HG03558 (cell line): ENCODE data around the gene NACC2.
A peak's percentile ranks its signal among the peaks of the same experiment; 100 is the strongest.

Source experiments
- ATAC-seq: cut with Tn5 transposase; IDR thresholded peaks from one replicate; pipeline ENCODE4 v1.9.1; 2021; ENCODE audit warnings: moderate number of reproducible peaks; ENCODE audit not compliant: unreplicated experiment; ENCODE audit errors: extremely low read depth

Gene NACC2

DNA sequence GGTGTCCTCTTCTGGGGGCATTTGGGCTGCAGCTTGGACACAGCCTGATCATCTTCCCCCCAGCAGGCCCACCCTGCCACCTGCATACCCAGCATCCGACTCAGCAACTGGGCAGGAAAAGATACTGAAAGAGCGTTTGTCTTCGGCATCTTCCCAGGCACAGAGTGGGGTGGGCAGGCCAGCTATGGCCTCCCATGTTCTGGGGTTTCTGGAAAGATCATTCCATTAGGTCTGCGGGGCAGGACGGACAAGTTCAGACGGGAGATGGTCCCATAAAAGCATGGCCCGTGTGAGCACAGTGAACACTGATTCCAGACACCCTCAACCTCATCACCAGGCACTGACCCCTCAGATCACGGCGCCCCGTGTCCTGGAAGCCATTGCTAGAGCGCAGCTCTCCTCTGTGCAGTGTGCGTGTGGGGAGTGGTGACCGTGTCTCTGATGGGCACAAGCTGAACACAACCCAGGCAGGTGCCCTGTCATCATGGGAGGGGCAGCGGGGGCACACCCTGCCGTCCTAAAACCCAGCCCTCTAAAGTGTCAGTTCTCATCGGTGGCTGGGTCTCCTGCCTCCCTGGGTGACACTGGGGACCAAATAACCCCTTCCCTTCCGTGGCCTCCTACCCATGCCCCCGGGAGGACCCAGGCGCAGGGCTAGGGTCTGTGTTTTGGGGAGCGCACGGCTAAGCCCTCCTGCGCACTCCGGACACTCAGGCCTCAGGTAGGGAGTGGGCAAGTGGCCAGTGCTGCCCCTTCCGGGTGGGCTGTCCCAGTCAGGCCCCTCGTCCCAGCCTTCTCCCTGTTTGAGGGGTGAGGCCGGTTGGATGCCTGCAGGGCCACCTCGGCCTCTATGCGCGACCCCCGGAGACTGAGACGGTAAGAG is 36.8 kb upstream of the NACC2 start:
- no peak for ATAC-seq

DNA sequence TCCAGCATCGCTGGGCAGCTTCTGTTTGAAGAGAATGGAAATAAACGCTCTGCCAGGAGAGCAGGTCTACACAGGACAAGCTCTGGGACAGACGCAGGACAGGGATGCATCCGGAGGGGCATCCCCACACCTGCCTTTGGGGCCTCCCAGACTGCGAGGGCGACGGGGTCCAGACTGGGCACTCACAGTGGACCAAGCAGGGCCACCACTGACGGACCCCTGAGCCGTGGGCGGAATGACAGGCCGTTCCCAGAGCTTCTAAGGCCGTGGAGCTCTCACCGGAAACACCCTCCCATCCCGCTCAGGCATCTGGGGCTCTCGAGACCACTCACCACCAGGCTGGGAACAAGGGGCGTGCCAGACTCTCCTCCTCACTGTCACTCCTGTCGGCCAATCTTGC is 34.1 kb upstream of the NACC2 start:
- ATAC-seq, result no peak

DNA sequence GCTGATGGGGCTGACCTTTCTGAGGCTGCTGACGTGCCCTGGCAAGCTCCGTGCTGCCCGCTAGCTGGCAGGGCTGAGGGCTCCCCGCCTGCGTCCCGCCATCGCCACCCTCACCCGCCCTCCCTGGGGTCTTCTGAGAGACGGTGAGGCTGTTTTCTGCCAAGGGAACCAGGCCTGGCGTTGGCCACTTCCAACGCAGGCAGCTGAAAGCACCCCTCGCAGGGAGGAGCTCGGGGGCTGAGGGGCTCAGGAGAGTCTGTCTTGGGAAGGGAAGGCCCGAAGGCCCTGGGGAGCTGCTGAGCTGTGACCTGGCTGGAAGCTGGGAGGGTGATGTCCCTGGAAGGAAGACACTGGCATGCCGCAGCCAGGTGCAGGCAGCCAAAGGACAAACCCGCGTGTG is 33.3 kb upstream of the NACC2 start:
- no peak for ATAC-seq

DNA sequence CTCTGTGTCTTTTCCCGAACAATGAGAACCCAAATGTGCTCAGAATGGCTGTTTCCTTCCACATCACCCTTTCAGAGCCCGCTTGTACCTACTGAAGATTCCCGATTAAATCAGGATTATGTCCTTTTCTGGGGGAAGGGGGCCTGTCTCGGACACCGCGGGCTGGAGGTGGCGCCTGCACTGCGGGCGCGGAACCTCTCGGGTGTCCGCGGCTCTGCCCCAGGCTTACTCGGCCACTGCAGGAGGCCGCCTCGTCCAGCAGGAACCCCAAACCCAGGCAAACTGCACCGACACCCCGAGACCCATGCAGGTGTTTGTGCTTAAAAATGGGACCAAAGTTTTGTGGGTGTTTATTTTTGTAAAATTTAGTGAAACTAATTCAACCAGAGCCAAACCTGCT is 32.2 kb upstream of the NACC2 start:
- no peak for ATAC-seq

DNA sequence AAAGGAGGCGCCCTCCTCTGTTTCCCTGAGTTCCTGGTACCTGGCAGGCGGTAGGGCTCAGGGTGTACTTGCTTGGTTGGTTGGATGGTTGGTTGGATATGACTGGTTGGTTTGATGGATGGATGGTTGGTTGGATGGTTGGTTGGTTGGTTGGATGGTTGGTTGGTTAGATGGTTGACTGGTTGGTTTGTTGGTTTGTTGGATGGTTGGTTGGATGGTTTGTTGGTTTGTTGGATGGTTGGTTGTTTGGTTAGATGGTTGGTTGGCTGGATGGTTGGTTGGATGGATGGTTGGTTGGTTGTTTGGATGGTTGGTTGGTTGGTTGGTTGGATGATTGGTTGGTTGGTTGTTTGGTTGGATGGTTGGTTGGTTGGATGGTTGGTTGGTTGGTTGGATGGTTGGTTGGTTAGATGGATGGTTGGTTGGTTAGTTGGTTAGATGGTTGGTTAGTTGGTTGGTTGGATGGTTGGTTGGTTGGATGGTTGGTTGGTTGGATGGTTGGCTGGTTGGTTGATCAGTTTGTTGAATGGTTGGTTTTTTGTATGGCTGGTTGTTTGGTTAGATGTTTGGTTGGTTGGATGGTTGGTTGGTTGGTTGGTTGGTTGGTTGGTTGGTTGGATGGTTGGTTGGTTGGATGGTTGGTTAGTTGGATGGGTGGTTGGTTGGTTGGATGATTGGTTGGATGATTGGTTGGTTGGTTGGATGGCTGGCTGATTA is 30.0 kb upstream of the NACC2 start:
- ATAC-seq, result no peak

DNA sequence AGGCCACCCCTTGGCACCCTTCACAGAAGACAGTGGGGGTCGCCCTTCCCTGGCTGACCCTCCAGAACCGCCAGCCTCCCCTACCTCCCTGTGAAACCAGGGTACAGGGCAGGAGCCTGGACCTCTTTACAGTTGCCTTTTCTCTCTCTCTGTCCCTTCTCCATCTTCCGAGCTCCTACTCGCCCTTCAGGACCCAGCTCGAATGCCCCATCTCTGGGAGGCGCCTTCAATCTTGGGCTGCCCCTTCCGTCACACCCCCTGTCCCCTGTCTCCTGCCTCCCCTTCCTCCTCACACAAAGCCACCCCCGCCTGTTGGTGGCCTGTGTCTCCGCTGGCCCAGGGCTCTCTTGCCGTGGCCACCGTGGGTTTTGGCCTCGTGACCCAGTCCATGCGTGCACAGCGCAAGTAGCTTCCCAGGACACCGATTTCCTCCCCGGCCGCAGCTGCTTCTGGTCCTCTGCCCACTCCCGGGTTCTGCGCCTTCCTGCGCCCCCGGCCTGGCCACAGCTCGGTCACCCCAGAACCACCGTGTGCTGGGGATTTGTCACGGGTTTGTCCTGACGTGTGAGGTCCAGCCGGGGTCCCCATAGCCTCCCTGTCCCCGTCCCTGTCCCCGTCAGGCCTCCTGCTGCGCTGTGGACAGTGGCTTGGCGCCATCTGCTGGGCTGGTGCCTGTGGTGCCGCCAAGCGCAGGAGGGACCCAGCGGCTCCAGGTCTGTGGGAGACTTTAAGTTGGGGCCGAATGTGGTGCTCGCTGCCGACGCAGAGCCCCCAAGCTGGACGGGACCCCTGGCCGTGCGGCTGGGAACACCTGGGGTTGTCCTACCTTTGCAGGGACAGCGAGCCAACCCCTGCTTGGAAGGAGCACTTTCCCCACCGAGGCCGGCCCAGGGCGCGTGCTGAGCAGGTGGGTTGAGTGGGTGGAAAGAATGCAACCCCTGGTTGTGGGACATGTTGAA is 27.6 kb upstream of the NACC2 start:
- ATAC-seq, result no peak

DNA sequence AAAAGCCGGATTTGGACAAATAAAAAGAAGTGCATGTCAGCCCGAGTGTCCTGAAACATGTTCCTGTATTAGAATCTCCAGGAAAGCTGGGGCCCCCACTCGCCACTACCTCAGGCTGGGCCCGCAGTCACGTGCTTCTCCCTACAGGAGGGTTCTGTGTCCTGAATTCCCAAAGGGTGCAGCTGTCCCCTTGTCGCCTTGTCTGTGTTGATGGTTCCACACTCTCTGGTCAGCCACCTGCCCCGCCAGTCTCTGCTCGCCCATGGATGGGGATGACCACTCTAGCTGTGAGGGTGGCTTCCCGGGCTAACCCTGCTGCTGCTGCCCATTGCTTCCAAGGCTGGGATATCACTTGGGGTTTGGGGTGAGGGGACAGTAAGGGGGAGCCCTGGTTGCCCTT is 26.7 kb upstream of the NACC2 start:
- ATAC-seq, result no peak

DNA sequence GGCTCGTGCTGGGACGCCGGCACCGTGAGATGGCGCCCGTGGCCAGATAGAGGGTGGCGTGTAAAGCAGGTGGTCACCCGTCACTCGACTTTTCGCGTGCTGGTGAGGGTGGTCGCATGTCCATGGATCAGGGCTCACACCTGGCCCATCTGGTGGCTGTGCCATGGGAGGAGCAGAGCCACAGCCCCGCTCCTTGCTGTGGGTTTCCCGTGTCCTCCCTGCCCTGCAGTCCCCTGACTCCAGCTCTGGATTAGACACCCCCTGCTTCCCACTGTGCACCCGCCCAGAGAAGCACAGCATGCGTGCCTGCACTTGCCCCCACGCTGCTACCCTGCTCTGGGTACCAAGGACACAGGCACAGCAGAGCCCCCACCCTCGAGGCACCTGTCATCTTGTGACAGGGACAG is 25.4 kb upstream of the NACC2 start:
- ATAC-seq, result no peak

DNA sequence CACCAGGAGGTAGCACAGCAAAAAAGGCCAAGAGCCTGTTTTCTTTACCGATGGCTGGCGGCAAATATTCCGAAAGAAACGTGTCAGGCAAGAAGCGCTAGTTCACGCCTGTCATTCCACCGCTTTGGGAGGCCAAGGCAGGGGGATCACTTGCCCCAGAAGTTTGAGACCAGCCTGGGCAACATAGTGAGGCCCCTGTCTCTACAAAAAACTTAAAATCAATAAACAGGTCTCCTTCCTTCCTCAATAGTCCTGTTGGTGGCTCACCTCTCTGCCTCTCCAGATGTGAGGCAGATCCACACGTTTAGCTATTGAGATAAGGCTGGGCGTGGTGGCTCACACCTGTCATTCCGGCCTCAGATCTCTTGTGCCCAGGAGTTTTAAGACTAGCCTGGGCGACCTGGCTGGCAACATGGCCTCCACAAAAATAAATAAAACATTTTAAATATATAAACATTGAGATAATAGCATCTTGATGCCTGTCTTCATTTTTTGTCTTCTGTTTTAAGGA is 24.8 kb upstream of the NACC2 start:
- no peak for ATAC-seq

DNA sequence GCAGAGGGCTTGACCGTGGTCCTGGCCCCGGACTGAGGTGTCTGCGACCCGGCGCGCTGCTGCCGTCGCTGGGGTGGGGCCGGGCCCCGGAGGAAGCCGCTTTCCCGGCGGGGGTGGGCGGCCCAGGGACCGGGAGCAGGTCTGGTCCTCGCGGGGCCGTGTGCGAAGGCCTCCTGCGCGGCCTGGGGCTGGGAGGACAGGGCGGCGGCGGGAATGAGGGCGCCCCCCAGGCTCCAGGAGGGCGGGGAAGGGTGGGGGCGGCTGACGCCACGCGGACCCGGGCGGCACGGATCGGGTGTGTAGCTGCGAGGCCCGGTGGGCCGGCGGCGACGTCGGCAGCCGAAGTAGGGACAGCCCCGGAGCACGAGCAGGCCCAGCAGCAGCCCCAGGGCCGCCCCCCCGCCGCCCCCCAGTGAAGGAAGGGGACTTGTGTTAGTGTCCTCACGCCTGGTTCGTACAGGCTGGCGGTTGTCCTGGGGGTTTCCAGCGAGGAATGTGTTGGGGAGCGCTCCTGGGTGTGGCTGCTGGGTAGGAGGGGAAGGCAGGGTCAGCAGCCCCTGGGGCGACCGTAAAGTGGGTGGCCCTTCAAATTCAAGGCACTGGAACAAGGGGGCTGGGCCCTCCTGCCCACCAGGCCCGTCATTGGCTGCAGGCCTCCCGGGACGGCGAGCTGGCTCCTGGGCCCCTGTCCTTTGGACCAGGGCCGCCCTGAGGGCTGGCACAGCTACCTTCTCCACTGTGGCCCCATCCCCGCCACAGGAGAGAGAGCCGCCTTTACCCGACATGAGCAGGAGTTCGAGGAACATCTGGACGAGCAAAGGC is 24.2 kb upstream of the NACC2 start:
- no peak for ATAC-seq

DNA sequence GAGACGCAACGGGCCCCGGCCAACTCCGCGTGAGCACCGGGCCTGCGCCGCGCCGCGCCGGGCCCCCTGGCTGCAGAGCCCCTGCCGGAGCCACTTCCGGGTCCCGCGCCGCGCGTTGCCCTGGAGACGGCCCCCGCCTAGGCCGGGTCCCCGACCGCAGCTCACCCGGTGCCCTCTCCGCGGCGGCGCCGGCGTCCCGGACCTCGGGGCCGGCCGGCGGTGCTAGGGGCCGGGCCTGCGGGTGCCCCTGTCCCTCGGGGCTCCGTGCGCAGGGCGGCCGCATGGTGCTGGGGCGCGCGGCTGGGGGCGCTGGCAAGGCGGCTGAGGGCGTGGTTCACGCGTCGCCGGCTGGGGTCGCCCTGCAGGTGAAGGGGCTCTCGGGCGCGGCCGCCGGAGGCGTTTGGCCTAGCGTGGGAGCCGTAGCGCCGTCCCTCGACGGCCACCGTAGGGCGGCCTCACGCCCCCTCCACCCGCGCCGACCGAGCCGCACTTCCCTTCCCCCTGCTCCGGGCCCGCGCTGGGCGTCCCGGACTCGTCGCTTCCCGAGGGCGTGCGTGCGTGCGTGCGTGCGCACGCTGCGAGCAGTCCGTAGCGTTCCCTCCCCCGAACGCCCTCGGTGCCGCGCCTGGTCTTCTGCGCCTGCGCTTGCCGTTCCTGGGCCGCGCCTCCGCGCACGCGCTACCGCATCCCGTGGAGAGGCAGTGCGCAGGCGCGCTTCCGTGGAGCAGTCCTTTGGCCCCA is 23.4 kb upstream of the NACC2 start, which contains the start of gene TMEM250:
TMEM250 (minus strand) TSS at position 556 of the 741 bp plus-strand sequence. CDS start 1,975 bp downstream, outside the sequence.
- peak; percentile 41 for ATAC-seq

DNA sequence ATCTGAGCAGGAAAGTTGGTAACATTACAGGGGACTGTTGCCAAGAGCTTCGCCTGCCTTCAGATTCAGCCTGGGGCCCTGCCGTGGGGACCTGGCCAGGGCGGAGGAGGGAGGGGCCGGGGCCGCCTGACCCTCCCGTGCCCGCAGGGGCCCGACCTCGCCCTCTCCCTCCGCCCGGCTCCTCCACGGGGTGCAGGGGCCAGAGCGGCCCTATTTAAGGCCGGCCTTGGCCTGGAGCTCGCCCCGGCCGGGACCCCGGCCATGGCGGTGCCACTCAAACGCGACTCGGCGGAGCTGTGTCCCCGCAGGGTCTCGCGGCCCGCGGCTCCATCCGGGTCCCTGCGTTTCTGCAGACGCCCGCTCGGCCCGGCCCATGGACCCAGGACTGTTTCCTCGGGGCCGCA is 22.8 kb upstream of the NACC2 start:
- peak; percentile 1 for ATAC-seq

DNA sequence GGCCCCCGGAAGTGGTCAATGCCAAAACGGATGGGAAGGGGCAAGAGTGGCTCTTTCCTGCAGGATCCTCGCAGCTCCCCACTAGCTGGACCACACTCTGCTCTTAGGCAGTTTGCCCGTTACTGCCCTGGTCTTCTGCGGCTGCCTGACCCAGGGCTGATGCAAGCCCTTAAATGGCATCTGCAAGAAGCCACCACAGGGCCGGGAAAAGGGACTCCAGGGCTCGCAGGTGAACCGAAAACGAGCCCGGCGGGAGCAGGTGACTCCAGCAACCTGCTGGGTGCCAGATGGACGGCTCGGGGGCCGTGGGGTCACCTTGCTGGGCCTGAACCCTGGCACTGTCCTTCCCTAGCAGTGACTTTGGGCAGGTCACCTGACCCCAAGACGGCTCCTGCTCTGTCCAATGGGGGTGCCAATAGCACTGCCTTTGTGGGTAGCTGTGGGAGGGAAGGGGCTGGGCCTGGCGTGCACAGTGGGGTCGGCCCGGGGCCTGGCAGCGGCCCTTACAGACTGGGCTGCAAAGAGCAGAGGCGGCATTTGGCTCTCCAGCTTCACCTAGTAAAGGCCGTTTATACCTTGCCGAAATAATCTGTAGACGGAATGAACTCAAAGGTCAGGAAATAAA is 22.3 kb upstream of the NACC2 start:
- ATAC-seq, result no peak

DNA sequence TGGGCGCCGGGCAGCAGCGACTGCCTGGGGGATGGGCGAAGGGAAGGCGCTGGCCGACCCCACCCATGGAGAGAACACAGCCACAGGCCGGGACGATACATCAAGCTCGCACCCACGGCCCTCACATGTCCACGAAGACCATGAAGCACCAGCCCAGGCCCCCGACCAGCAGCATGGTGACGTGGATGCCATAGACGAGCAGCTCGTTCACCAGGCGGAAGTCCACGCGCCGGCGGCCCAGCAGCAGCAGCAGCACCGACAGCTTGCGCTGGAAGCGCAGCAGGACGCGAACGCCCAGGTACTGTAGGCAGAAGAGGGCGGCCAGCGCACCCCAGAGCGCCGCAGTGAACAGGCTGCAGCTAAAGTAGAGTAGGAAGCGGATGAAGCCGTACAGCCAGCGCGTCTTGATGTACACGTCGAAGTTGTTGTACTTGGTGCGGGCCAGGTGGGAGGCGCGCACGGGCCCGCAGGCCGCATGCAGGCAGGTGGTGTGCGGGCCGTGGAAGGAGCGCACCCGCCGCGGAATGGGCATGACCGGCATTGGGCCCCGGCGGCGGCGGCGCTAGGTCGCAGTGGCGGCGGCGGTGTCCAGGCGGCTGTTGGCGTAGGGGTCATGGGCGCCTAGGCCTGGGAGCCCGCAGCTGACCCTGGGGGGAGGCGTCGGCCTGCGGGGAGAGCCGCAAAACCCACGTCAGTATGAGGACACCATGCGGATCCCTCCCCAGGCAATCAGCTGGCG is 21.4 kb upstream of the NACC2 start:
- no peak for ATAC-seq

DNA sequence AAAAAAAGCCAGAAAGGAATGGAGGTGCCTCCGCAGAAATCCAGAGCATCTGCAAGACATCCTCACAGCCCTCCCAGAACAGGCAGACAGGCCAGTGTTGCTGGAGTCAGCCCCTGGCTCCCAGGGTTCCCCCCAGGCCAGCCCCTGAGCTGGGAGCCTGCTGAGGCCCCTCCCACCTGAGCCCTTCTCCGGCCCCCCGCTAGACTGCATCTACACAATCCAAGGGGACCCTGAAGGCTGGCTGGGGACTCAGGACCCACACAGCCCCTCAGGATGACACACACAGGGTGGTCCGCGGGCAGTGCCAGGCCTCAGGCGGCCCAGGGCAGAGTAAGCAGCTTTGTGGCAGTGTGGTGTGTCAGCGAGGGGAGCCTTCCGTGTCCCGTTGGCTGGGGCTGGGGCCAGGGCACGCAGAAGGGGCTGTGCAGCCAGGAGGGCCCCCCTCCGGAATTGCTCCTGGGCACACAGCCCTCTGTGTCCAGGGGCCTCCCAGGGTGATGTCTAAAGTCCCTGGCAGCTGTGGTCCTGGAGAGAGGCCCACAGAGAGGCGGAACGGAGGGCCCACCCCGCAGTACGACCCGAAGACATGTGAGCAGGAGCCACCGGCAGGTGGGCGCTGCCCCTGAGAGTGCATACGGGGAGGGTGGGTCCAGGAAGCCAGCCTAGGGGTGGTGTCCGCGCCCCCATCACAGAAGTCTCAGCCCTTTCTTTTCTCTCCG is 20.7 kb upstream of the NACC2 start:
- no peak for ATAC-seq

DNA sequence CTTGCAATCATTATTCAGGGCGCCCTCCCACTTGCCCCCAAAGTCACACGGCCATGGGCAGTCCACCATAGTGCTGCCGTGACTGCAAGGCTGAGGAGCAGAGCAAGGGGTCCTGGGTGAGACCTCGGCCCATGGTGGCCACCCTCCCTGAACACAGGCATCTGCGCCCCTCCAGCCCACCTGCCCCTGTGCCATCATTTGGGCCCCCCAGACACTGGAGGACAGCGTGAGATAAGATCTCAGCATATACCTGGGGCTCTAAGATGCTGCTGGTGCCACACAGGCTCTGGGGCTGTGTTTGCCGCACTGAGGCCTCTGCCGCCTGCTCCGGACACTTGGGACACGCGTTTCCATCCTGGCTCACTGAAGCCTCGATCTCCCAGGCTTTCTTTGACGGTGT is 20.1 kb upstream of the NACC2 start:
- no peak for ATAC-seq

DNA sequence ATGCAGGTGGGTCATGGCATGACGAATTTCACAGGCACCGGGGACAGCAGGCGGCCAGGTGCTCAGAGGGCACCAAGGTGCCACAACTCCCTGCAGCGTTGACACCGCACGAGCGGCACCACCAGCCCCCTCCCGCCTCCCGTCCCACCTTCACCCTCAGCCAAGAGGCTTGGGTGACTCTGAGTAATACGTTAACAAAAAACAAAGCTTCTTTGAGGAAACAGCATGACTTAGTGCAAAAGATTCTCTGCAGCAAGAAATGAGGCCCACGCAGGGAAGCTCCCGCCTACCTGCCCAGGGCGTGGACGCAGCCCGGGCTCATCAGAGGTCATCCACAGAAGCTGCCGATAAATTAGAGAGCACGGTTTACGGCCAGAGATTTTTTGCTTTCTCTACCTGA is 19.5 kb upstream of the NACC2 start:
- ATAC-seq, result no peak
